BLaER1 (cell line): Measurements from ENCODE around the gene WDR5.

Source experiments
- H3K27ac ChIP-seq: shearing (Covaris generic); formaldehyde crosslinking; 2 replicates; pipeline ENCODE4 v1.8.1; 2022
- H3K27me3 ChIP-seq: shearing (Covaris generic); formaldehyde crosslinking; 2 replicates; pipeline ENCODE4 v1.8.1; 2022
- H3K36me3 ChIP-seq: shearing (Covaris generic); formaldehyde crosslinking; 2 replicates; pipeline ENCODE4 v1.8.1; 2022
- H3K4me1 ChIP-seq: shearing (Covaris generic); formaldehyde crosslinking; 2 replicates; pipeline ENCODE4 v1.8.1; 2022
- H3K4me2 ChIP-seq: shearing (Covaris generic); formaldehyde crosslinking; 2 replicates; pipeline ENCODE4 v1.8.1; 2022
- H3K4me3 ChIP-seq: shearing (Covaris generic); formaldehyde crosslinking; 2 replicates; pipeline ENCODE4 v1.8.1; 2022
- H3K9ac ChIP-seq: shearing (Covaris generic); formaldehyde crosslinking; 2 replicates; pipeline ENCODE4 v1.8.1; 2022
- H3K9me3 ChIP-seq: shearing (Covaris generic); formaldehyde crosslinking; 2 replicates; pipeline ENCODE4 v1.8.1; 2022
- H4K20me1 ChIP-seq: shearing (Covaris generic); formaldehyde crosslinking; 2 replicates; pipeline ENCODE4 v1.8.1; 2022
- Cebpa-rat ChIP-seq: shearing (Covaris generic); IDR thresholded peaks from 2 replicates; pipeline ENCODE4 v1.8.1; 2022

Gene WDR5

GRCh38 chr9:134145262-134145661, 9.4 kb downstream of the WDR5 start:
- H3K9ac ChIP-seq, result no peak overlapping the region
- H3K4me1 ChIP-seq, result peaks cover 40% of the 10 kb centered on the region
- peaks cover 98% of the 10 kb centered on the region for H3K36me3 ChIP-seq
- no peak for TF ChIP-seq Cebpa-rat
- no peak overlapping the region for H3K4me3 ChIP-seq
- no peak overlapping the region for H3K27ac ChIP-seq
- H3K27me3 ChIP-seq, result no peaks in the 10 kb centered on the region
- peaks cover 77% of the 10 kb centered on the region for H4K20me1 ChIP-seq
- H3K9me3 ChIP-seq, result no peaks in the 10 kb centered on the region
- H3K4me2 ChIP-seq, result no peak overlapping the region

- H3K36me3 ChIP-seq, result peaks cover 98% of the 10 kb centered on the region
These were observed 11.1 kb downstream of the WDR5 start for GRCh38 chr9:134146774-134147493.

GRCh38 chr9:134149380-134149779, 13.5 kb downstream of the WDR5 start:
- H3K4me1 ChIP-seq, result peaks cover 40% of the 10 kb centered on the region
- peaks cover 100% of the 10 kb centered on the region for H3K36me3 ChIP-seq
- no peaks in the 10 kb centered on the region for H3K9me3 ChIP-seq
- no peak overlapping the region for H3K4me3 ChIP-seq
- H4K20me1 ChIP-seq, result peaks cover 93% of the 10 kb centered on the region
- no peak for TF ChIP-seq Cebpa-rat
- 0 out of 2 replicates have a peak overlapping the region, but pooled peaks have one; percentile 13 for H3K27ac ChIP-seq
- no peak overlapping the region for H3K9ac ChIP-seq
- peak overlapping the region; percentile 69 for H3K4me2 ChIP-seq
- H3K27me3 ChIP-seq, result no peaks in the 10 kb centered on the region

More at GRCh38 chr9:134146774-134147493, 11.1 kb downstream of the WDR5 start:
- Histone ChIP-seq H3K27ac (no peak overlapping the region), H4K20me1 (peaks cover 76% of the 10 kb centered on the region), H3K27me3 (no peaks in the 10 kb centered on the region), H3K9ac (no peak overlapping the region), H3K4me3 (no peak overlapping the region), H3K9me3 (no peaks in the 10 kb centered on the region), H3K4me2 (peak overlapping the region; percentile 69), H3K4me1 (peaks cover 40% of the 10 kb centered on the region)
- TF ChIP-seq Cebpa-rat, result no peak

GRCh38 chr9:134150557-134151214, 14.8 kb downstream of the WDR5 start:
- peaks cover 100% of the 10 kb centered on the region for H3K36me3 ChIP-seq
- TF ChIP-seq Cebpa-rat, result no peak

GRCh38 chr9:134152022-134152448, 16.2 kb downstream of the WDR5 start:
- TF ChIP-seq Cebpa-rat, result no peak
- no peaks in the 10 kb centered on the region for H3K9me3 ChIP-seq
- H4K20me1 ChIP-seq, result peaks cover 97% of the 10 kb centered on the region
- no peaks in the 10 kb centered on the region for H3K27me3 ChIP-seq
- H3K9ac ChIP-seq, result no peak overlapping the region
- H3K4me1 ChIP-seq, result peaks cover 35% of the 10 kb centered on the region
- H3K4me3 ChIP-seq, result no peak overlapping the region
- no peak overlapping the region for H3K27ac ChIP-seq
- H3K36me3 ChIP-seq, result peaks cover 100% of the 10 kb centered on the region
- H3K4me2 ChIP-seq, result no peak overlapping the region

More at GRCh38 chr9:134150557-134151214, 14.8 kb downstream of the WDR5 start:
- Histone ChIP-seq H3K4me3 (no peak overlapping the region), H3K9me3 (no peaks in the 10 kb centered on the region), H3K27me3 (no peaks in the 10 kb centered on the region), H3K4me2 (no peak overlapping the region), H4K20me1 (peaks cover 94% of the 10 kb centered on the region), H3K9ac (no peak overlapping the region), H3K4me1 (peaks cover 40% of the 10 kb centered on the region), H3K27ac (no peak overlapping the region)

GRCh38 chr9:134152488-134152887, 16.6 kb downstream of the WDR5 start:
- Histone ChIP-seq H4K20me1 (peaks cover 97% of the 10 kb centered on the region), H3K27ac (no peak overlapping the region), H3K4me1 (peaks cover 35% of the 10 kb centered on the region), H3K4me2 (no peak overlapping the region), H3K9ac (no peak overlapping the region), H3K36me3 (peaks cover 100% of the 10 kb centered on the region), H3K4me3 (no peak overlapping the region), H3K9me3 (no peaks in the 10 kb centered on the region), H3K27me3 (no peaks in the 10 kb centered on the region)
- TF ChIP-seq Cebpa-rat, result no peak

- no peak overlapping the region for H3K9ac ChIP-seq
- no peak overlapping the region for H3K27ac ChIP-seq
- no peak overlapping the region for H3K4me2 ChIP-seq
- peaks cover 97% of the 10 kb centered on the region for H4K20me1 ChIP-seq
- H3K4me1 ChIP-seq, result peaks cover 35% of the 10 kb centered on the region
- TF ChIP-seq Cebpa-rat, result no peak
- peaks cover 100% of the 10 kb centered on the region for H3K36me3 ChIP-seq
- no peaks in the 10 kb centered on the region for H3K27me3 ChIP-seq
- no peak overlapping the region for H3K4me3 ChIP-seq
- no peaks in the 10 kb centered on the region for H3K9me3 ChIP-seq
These were observed 17.6 kb downstream of the WDR5 start for GRCh38 chr9:134153450-134153849.

GRCh38 chr9:134154262-134154701, 18.4 kb downstream of the WDR5 start:
- Histone ChIP-seq H4K20me1 (peaks cover 97% of the 10 kb centered on the region), H3K4me1 (peaks cover 35% of the 10 kb centered on the region), H3K27me3 (no peaks in the 10 kb centered on the region), H3K27ac (no peak overlapping the region), H3K36me3 (peaks cover 94% of the 10 kb centered on the region), H3K9ac (no peak overlapping the region), H3K9me3 (no peaks in the 10 kb centered on the region), H3K4me2 (no peak overlapping the region), H3K4me3 (no peak overlapping the region)
- no peak for TF ChIP-seq Cebpa-rat

GRCh38 chr9:134155812-134156377, 20.0 kb downstream of the WDR5 start:
- Histone ChIP-seq H3K4me2 (no peak overlapping the region), H3K27me3 (no peaks in the 10 kb centered on the region), H3K4me3 (no peak overlapping the region), H3K9me3 (no peaks in the 10 kb centered on the region), H3K9ac (no peak overlapping the region), H3K36me3 (peaks cover 82% of the 10 kb centered on the region), H3K4me1 (peaks cover 44% of the 10 kb centered on the region), H4K20me1 (peaks cover 93% of the 10 kb centered on the region), H3K27ac (no peak overlapping the region)
- TF ChIP-seq Cebpa-rat, result no peak
